EL (cell line): ENCODE results near the gene FMO1.

Experiments
- DNase-seq: peaks from one replicate; pipeline ENCODE4 v3.0.0-alpha.2; 2016

FMO1 gene

GRCh38 chr1:171243878-171244277 is 4.4 kb upstream of the FMO1 start:
- DNase-seq: no peak

GRCh38 chr1:171245458-171246064 is 2.7 kb upstream of the FMO1 start:
- DNase-seq: peak; percentile 35

- DNase-seq: no peak
Measured at GRCh38 chr1:171247501-171247900, 793 bp upstream of the FMO1 start.

- DNase-seq: peak; percentile 25
Measured at GRCh38 chr1:171248841-171249240, 547 bp downstream of the FMO1 start.

GRCh38 chr1:171250263-171250662 is 2.0 kb downstream of the FMO1 start:
- DNase-seq: no peak

- peak; percentile 66 for DNase-seq
Measured at GRCh38 chr1:171251042-171251951, 3.0 kb downstream of the FMO1 start.

GRCh38 chr1:171251952-171252300 is 3.6 kb downstream of the FMO1 start:
- DNase-seq: no peak

- DNase-seq: no peak
Measured at GRCh38 chr1:171252482-171252881, 4.2 kb downstream of the FMO1 start.

- peak; percentile 68 for DNase-seq
Measured at GRCh38 chr1:171254859-171255258, 6.6 kb downstream of the FMO1 start.

GRCh38 chr1:171256940-171257606 is 8.8 kb downstream of the FMO1 start:
- DNase-seq: peak; percentile 37

GRCh38 chr1:171257607-171258076 is 9.3 kb downstream of the FMO1 start:
- no peak for DNase-seq

GRCh38 chr1:171258429-171258828 is 10.1 kb downstream of the FMO1 start:
- no peak for DNase-seq

GRCh38 chr1:171258943-171259342 is 10.6 kb downstream of the FMO1 start:
- DNase-seq: no peak

- no peak for DNase-seq
Measured at GRCh38 chr1:171261336-171261735, 13.0 kb downstream of the FMO1 start.

- DNase-seq: no peak
Measured at GRCh38 chr1:171263901-171264300, 15.6 kb downstream of the FMO1 start.

- DNase-seq: no peak
Measured at GRCh38 chr1:171265686-171266085, 17.4 kb downstream of the FMO1 start.

- no peak for DNase-seq
Measured at GRCh38 chr1:171266930-171267329, 18.6 kb downstream of the FMO1 start.

GRCh38 chr1:171267391-171267790 is 19.1 kb downstream of the FMO1 start:
- no peak for DNase-seq

GRCh38 chr1:171270806-171271205 is 22.5 kb downstream of the FMO1 start:
- no peak for DNase-seq

GRCh38 chr1:171277534-171277933 is 29.2 kb downstream of the FMO1 start:
- DNase-seq: no peak

GRCh38 chr1:171279234-171279633 is 30.9 kb downstream of the FMO1 start:
- no peak for DNase-seq

GRCh38 chr1:171279678-171280077 is 31.4 kb downstream of the FMO1 start:
- no peak for DNase-seq

GRCh38 chr1:171280599-171280998 is 32.3 kb downstream of the FMO1 start:
- no peak for DNase-seq
